Mammary epithelial cell (primary cell): ENCODE data around the gene SKIC2.

Experiments
- EZH2 ChIP-seq: IDR thresholded peaks from 2 replicates; pipeline ENCODE4 v1.6.1; 2012; ENCODE audit warnings: low read length, inconsistent platforms, borderline replicate concordance
- TF ChIP-seq, protein P1 (sequence below), 2 donors: IDR thresholded peaks in 1 of 2; conservative IDR thresholded peaks in 1 of 2; 2 replicates each; pipeline ENCODE4 v1.5.1; 2011 to 2012; ENCODE audit warnings: inconsistent platforms in 2 of 2, low read length in 2 of 2, mild to moderate bottlenecking in 2 of 2, control low read depth in 1 of 2, low read depth in 1 of 2; ENCODE audit not compliant: insufficient read depth in 1 of 2; ENCODE audit errors: extremely low read depth in 1 of 2

DNA sequence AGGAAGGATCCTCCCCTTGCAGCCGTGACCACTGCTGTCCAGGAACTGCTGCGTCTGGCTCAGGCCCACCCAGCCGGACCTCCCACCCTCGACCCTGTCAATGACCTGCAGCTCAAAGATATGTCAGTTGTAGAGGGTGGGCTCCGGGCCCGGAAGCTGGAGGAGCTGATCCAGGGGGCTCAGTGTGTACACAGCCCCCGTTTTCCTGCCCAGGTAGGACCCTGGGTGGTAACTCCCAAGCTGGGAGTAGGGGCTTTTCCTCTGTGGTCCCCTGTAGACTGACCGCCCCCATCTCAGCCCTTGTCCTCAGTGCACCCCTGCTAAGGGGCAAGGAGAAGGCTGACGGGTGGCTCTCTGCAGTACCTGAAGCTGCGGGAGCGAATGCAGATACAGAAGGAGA is 9.4 kb downstream of the SKIC2 start:
- TF ChIP-seq, protein P1, sequence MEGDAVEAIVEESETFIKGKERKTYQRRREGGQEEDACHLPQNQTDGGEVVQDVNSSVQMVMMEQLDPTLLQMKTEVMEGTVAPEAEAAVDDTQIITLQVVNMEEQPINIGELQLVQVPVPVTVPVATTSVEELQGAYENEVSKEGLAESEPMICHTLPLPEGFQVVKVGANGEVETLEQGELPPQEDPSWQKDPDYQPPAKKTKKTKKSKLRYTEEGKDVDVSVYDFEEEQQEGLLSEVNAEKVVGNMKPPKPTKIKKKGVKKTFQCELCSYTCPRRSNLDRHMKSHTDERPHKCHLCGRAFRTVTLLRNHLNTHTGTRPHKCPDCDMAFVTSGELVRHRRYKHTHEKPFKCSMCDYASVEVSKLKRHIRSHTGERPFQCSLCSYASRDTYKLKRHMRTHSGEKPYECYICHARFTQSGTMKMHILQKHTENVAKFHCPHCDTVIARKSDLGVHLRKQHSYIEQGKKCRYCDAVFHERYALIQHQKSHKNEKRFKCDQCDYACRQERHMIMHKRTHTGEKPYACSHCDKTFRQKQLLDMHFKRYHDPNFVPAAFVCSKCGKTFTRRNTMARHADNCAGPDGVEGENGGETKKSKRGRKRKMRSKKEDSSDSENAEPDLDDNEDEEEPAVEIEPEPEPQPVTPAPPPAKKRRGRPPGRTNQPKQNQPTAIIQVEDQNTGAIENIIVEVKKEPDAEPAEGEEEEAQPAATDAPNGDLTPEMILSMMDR (conservative IDR thresholded peaks at IDR 0.05 in 1 of 2, IDR thresholded peaks at IDR 0.05 in 1 of 2; ENCODE audit: extremely low read depth in 1 of 2, insufficient read depth in 1 of 2, low read depth in 1 of 2, low read length in 2 of 2), result no peak
- no peak for TF ChIP-seq EZH2
